HepG2 (cell line): ENCODE data around the gene GAN. TPM values are rescaled to one million over a fixed set of nuclear protein-coding genes. Genes with fewer than 3 reads are reported as not detected.

Experiments used
- ATAC-seq: fragments of 200-7000 bp; cut with Tn5 transposase; 3 replicates; pipeline ENCODE4 v1.9.1; 2020; ENCODE audit warnings: mild to moderate bottlenecking, moderate library complexity
- BruUV-seq: library from RNA; stranded (reverse); fragments of 400-500 nt; replicated peaks from 2 replicates; lab custom pipeline; 2021; lab: Mats Ljungman, UMichigan
- CTCF ChIA-PET: fragments of 300-600 bp; formaldehyde crosslinking; extraction: SDS; loops from one replicate; lab custom pipeline; 2021; ENCODE audit warnings: low total read pairs, inconsistent platforms, low intra/inter-chr PET ratio; lab: Yijun Ruan, JAX
- POLR2A ChIA-PET: fragments of 350-600 bp; sonication (Branson Sonifier 250); formaldehyde crosslinking; loops from one replicate; lab custom pipeline; 2020; ENCODE audit warnings: antibody characterized with exemption, inconsistent platforms; lab: Yijun Ruan, JAX
- DNase-seq: peaks from one replicate; pipeline ENCODE4 v3.0.0-alpha.2; 2015; ENCODE audit warnings: low spot score
- FAIRE-seq: peaks from 3 replicates; lab custom pipeline; 2011; peaks lifted over from hg19 to GRCh38; lab: Jason Lieb, UNC
- H2AFZ ChIP-seq: one replicate; pipeline ENCODE4 v1.6.1; 2011; ENCODE audit warnings: low read length, inconsistent platforms
- H3K27ac ChIP-seq: fragments of 300-600 bp; 3 replicates; pipeline ENCODE4 v1.8.0; 2011; ENCODE audit warnings: mixed run types, mild to moderate bottlenecking, mixed read lengths, low read length, inconsistent platforms; ENCODE audit not compliant: insufficient read depth; ENCODE audit errors: extremely low read length
- H3K27me3 ChIP-seq, 2 experiments: fragments of 200-600 bp in 1 of 2; 2 replicates in 1 of 2; 3 replicates in 1 of 2; pipeline versions ENCODE4 v1.6.0 to v1.8.0; 2011; ENCODE audit warnings: low read length in 2 of 2, mild to moderate bottlenecking in 2 of 2, moderate library complexity in 2 of 2, inconsistent platforms in 1 of 2; ENCODE audit not compliant: insufficient read depth in 2 of 2, control insufficient read depth in 1 of 2
- H3K36me3 ChIP-seq, 2 experiments: fragments of 200-600 bp in 1 of 2; replicated peaks in 1 of 2; 2 replicates in 1 of 2; 3 replicates in 1 of 2; pipeline versions ENCODE4 v1.5.1 to v1.8.0; 2011; ENCODE audit warnings: low read length in 2 of 2, inconsistent platforms in 1 of 2; ENCODE audit not compliant: insufficient read depth in 2 of 2, control insufficient read depth in 1 of 2
- H3K4me1 ChIP-seq: 2 replicates; pipeline ENCODE4 v1.5.1; 2012; ENCODE audit warnings: low read length, inconsistent platforms; ENCODE audit not compliant: insufficient read depth
- H3K4me2 ChIP-seq: 2 replicates; pipeline ENCODE4 v1.6.0; 2011; ENCODE audit warnings: low read depth, low read length, inconsistent platforms
- H3K4me3 ChIP-seq, 3 experiments: fragments of 200-600 bp in 1 of 3; sonication (generic), shearing (Covaris generic) in 1 of 3; replicated peaks in 1 of 3; 2 replicates each; pipeline ENCODE4 v1.5.1; 2011 to 2016; ENCODE audit warnings: low read length in 3 of 3, inconsistent platforms in 2 of 3, low read depth in 2 of 3, mild to moderate bottlenecking in 2 of 3, control low read depth in 1 of 3, mixed read lengths in 1 of 3; ENCODE audit not compliant: insufficient read depth in 1 of 3
- H3K79me2 ChIP-seq: one replicate; pipeline ENCODE4 v1.6.1; 2011; ENCODE audit warnings: low read length, inconsistent platforms; ENCODE audit not compliant: insufficient read depth
- H3K9ac ChIP-seq: 2 replicates; pipeline ENCODE4 v1.6.0; 2011; ENCODE audit warnings: mild to moderate bottlenecking, low read depth, low read length, inconsistent platforms; ENCODE audit not compliant: insufficient read depth
- H3K9me3 ChIP-seq: 2 replicates; pipeline ENCODE4 v1.5.1; 2012; ENCODE audit warnings: mild to moderate bottlenecking, low read length
- H4K20me1 ChIP-seq: 2 replicates; pipeline ENCODE4 v1.6.0; 2011; ENCODE audit warnings: inconsistent platforms, mild to moderate bottlenecking, low read length, moderate library complexity; ENCODE audit not compliant: insufficient read depth
- ASH2L ChIP-seq: fragments of 300-600, 200-600 bp; sonication (generic); IDR thresholded peaks from 2 replicates; pipeline ENCODE4 v1.7.0; 2017; ENCODE audit warnings: low read depth, mild to moderate bottlenecking, moderate library complexity, mixed read lengths, low read length; ENCODE audit not compliant: insufficient read length
- MED13 ChIP-seq: sonication (generic); formaldehyde crosslinking; IDR thresholded peaks from 2 replicates; pipeline ENCODE4 v1.5.0; 2020; ENCODE audit warnings: missing genetic modification reagents
- MIER2 ChIP-seq: IDR thresholded peaks from 2 replicates; pipeline ENCODE4 v1.6.1; 2016; ENCODE audit warnings: missing biosample characterization, missing genetic modification reagents
- MTA3 ChIP-seq: sonication (generic); formaldehyde crosslinking; IDR thresholded peaks from 2 replicates; pipeline ENCODE4 v1.4.0; 2020; ENCODE audit warnings: missing genetic modification reagents
- NRL ChIP-seq: sonication (generic); formaldehyde crosslinking; IDR thresholded peaks from 2 replicates; pipeline ENCODE4 v1.5.0; 2020; ENCODE audit warnings: missing genetic modification reagents, mild to moderate bottlenecking, moderate library complexity, borderline replicate concordance
- POGZ ChIP-seq: sonication (generic); formaldehyde crosslinking; IDR thresholded peaks from 2 replicates; pipeline ENCODE4 v1.4.0; 2020; ENCODE audit warnings: mild to moderate bottlenecking, missing genetic modification reagents
- SALL2 ChIP-seq: sonication (generic); formaldehyde crosslinking; IDR thresholded peaks from 2 replicates; pipeline ENCODE4 v1.8.1; 2023; ENCODE audit warnings: mild to moderate bottlenecking, missing genetic modification reagents, inconsistent platforms
- ZMYM4 ChIP-seq: sonication (generic); formaldehyde crosslinking; IDR thresholded peaks from 2 replicates; pipeline ENCODE4 v1.8.1; 2023; ENCODE audit warnings: mild to moderate bottlenecking, missing genetic modification reagents
- ZNF564 ChIP-seq: sonication (generic); formaldehyde crosslinking; IDR thresholded peaks from 2 replicates; pipeline ENCODE4 v1.8.1; 2023; ENCODE audit warnings: mild to moderate bottlenecking, missing genetic modification reagents
- ZNF570 ChIP-seq: sonication (generic); formaldehyde crosslinking; IDR thresholded peaks from 2 replicates; pipeline ENCODE4 v1.4.0; 2020; ENCODE audit warnings: mild to moderate bottlenecking, missing genetic modification reagents, borderline replicate concordance
- ZNF775 ChIP-seq: sonication (generic); formaldehyde crosslinking; IDR thresholded peaks from 2 replicates; pipeline ENCODE4 v1.4.0; 2020; ENCODE audit warnings: missing genetic modification reagents, mild to moderate bottlenecking, moderate library complexity, borderline replicate concordance
- WGBS: methylation state at CpG from one replicate; pipeline ENCODE4 v1.1.6; 2017; ENCODE audit warnings: low lambda C conversion rate; 5-methylcytosine and 5-hydroxymethylcytosine counted together
- in situ Hi-C: cut with HindIII; loops from 2 replicates; pipeline ENCODE4 v1.10.0; 2017; ENCODE audit warnings: low pct_unique_long_range_greater_than_20kb; ENCODE audit not compliant: extremely low pct_ligation_motif_present
- intact Hi-C: fragments of 100-400 bp; cut with micrococcal nuclease; formaldehyde crosslinking; loops from one replicate; pipeline ENCODE4 v1.10.0; 2022; ENCODE audit not compliant: unreplicated experiment
- polyA plus RNA-seq, 8 experiments: library from polyadenylated mRNA; depleted of rRNA in 3 of 8; stranded (reverse) in 7 of 8; unstranded in 1 of 8; fragments of >200 nt; fragmentation: Illumina TruSeq in 4 of 8; extraction: Trizol in 4 of 8; gene quantifications; 2 replicates each; pipeline versions ENCODE4 v1.2.1 to v1.2.3, GENCODE V29; 2011 to 2016; ENCODE audit warnings: low read depth in 4 of 8, missing spikeins in 1 of 8, mixed read lengths in 1 of 8; ENCODE audit not compliant: insufficient read depth in 1 of 8
- total RNA-seq, 5 experiments: library from RNA; depleted of rRNA; stranded (reverse); fragments of >200 nt; fragmentation: Illumina TruSeq; extraction: Trizol; gene quantifications; 2 replicates each; pipeline ENCODE4 v1.2.3, GENCODE V29; 2016; ENCODE audit warnings: low read depth in 1 of 5
- TF ChIP-seq, protein P1 (sequence below): sonication (generic); formaldehyde crosslinking; IDR thresholded peaks from 2 replicates; pipeline ENCODE4 v1.4.0; 2020; ENCODE audit warnings: missing genetic modification reagents, low read depth, mild to moderate bottlenecking, borderline replicate concordance
- TF ChIP-seq, protein P2 (sequence below): sonication (generic); formaldehyde crosslinking; IDR thresholded peaks from 2 replicates; pipeline ENCODE4 v1.4.0; 2020; ENCODE audit warnings: mild to moderate bottlenecking, missing genetic modification reagents, borderline replicate concordance

GAN gene
- total and polyA plus RNA-seq, 2 of the 13 experiments (the other 11 are each of a cell fraction or from before 2014, with no cell fraction given): 4.3 to 11.0 TPM

GRCh38 chr16:81431554-81432353, 117.0 kb downstream of the GAN start:
- H3K79me2 ChIP-seq: no peaks in the 10 kb centered on the region
- in situ Hi-C loops (no loop called here), intact Hi-C loops (loop anchor here (1.0 to 2.0 kb wide), 2 partner anchors 21 to 27 kb away; no protein-coding TSS in a partner anchor)
- 15% methylated on average over 22 of the region's 23 CpGs for WGBS
- H3K9me3 ChIP-seq: no peaks in the 10 kb centered on the region
- H3K36me3 ChIP-seq: no peaks in the 10 kb centered on the region
- peak; percentile 90 for DNase-seq
- no peaks in the 10 kb centered on the region for H4K20me1 ChIP-seq
- CTCF ChIA-PET: no interaction called here
- no peaks in the 10 kb centered on the region for H3K27me3 ChIP-seq
- peak; percentile 84 for ATAC-seq
- peak overlapping the region; percentile 54 to 65 (median 55) for H3K4me3 ChIP-seq
- peak overlapping the region; percentile 33 for H2AFZ ChIP-seq
- POLR2A ChIA-PET: interaction anchor here (0.7 to 7.2 kb wide), 13 partner anchors 9 to 150 kb away, joined by 3 to 61 read pairs (median 5); partner anchors contain the start of gene CMIP
- H3K4me2 ChIP-seq: peak overlapping the region; percentile 99
- peak overlapping the region; percentile 79 for H3K9ac ChIP-seq
- H3K27ac ChIP-seq: peak overlapping the region; percentile 86
- TSS peak; percentile 73 for BruUV-seq
- H3K4me1 ChIP-seq: peaks cover 56% of the 10 kb centered on the region
- no peak for FAIRE-seq
- TF ChIP-seq NRL: peak; percentile 81; the same call in 1 of the 2 replicates
- no peak for TF ChIP-seq SALL2 (CRISPR knock-in tag)
- TF ChIP-seq, protein P1, sequence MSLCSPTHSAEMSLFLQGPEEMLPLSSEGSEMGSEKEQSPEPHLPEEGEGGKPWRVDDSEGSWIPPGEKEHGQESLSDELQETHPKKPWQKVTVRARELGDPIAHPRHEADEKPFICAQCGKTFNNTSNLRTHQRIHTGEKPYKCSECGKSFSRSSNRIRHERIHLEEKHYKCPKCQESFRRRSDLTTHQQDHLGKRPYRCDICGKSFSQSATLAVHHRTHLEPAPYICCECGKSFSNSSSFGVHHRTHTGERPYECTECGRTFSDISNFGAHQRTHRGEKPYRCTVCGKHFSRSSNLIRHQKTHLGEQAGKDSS (CRISPR knock-in tag): no peak
- TF ChIP-seq MIER2 (CRISPR knock-in tag): no peak
- no peak for TF ChIP-seq MTA3 (CRISPR knock-in tag)
- TF ChIP-seq ZNF564 (CRISPR knock-in tag): no peak
- 0 out of 2 replicates have a peak, but pooled peaks have one; percentile 45 for TF ChIP-seq MED13 (CRISPR knock-in tag)
- no peak for TF ChIP-seq ZMYM4 (CRISPR knock-in tag)
- TF ChIP-seq, protein P2, sequence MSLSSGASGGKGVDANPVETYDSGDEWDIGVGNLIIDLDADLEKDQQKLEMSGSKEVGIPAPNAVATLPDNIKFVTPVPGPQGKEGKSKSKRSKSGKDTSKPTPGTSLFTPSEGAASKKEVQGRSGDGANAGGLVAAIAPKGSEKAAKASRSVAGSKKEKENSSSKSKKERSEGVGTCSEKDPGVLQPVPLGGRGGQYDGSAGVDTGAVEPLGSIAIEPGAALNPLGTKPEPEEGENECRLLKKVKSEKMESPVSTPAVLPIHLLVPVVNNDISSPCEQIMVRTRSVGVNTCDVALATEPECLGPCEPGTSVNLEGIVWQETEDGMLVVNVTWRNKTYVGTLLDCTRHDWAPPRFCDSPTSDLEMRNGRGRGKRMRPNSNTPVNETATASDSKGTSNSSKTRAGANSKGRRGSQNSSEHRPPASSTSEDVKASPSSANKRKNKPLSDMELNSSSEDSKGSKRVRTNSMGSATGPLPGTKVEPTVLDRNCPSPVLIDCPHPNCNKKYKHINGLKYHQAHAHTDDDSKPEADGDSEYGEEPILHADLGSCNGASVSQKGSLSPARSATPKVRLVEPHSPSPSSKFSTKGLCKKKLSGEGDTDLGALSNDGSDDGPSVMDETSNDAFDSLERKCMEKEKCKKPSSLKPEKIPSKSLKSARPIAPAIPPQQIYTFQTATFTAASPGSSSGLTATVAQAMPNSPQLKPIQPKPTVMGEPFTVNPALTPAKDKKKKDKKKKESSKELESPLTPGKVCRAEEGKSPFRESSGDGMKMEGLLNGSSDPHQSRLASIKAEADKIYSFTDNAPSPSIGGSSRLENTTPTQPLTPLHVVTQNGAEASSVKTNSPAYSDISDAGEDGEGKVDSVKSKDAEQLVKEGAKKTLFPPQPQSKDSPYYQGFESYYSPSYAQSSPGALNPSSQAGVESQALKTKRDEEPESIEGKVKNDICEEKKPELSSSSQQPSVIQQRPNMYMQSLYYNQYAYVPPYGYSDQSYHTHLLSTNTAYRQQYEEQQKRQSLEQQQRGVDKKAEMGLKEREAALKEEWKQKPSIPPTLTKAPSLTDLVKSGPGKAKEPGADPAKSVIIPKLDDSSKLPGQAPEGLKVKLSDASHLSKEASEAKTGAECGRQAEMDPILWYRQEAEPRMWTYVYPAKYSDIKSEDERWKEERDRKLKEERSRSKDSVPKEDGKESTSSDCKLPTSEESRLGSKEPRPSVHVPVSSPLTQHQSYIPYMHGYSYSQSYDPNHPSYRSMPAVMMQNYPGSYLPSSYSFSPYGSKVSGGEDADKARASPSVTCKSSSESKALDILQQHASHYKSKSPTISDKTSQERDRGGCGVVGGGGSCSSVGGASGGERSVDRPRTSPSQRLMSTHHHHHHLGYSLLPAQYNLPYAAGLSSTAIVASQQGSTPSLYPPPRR (CRISPR knock-in tag): no peak
- TF ChIP-seq ASH2L: peak; percentile 89
- no peak for TF ChIP-seq POGZ
- peak; percentile 64; the same call in 1 of the 2 replicates for TF ChIP-seq ZNF775 (CRISPR knock-in tag)
- TF ChIP-seq ZNF570 (CRISPR knock-in tag): 0 out of 2 replicates have a peak, but pooled peaks have one; percentile 19
